ENCODE results near the gene OR4D9. TPM values are rescaled to one million over a fixed set of nuclear protein-coding genes. Genes with fewer than 3 reads are reported as not detected.
A peak's percentile ranks its signal among the peaks of the same experiment; 100 is the strongest.
"Not testable (repeated sequence)": the region's sequence is repeated elsewhere in the genome, so short reads cannot be mapped to it uniquely, and the experiment has no call there.

The OR4D9 gene
- total RNA-seq, 1 donor from 2014 or later, result not detected

DNA sequence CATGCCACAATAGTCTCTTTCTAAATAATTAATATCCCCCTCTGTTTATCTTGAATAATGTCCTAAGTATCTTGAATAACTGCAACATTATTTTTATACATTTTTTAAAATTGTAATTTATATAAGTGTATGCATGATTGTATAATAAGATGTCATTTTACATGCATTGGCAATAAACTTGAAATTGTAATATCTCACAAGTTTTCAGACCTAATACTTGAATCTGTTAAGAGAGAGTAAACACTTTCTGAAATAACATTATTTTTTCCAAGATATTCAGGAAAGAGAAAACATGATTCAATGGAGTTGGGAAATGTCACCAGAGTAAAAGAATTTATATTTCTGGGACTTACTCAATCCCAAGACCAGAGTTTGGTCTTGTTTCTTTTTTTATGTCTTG is 8.1 kb upstream of the OR4D9 start, which contains the start of gene OR4D11:
Gene OR4D11 (plus strand): TSS at position 301 of the 400 bp plus-strand sequence. CDS start 0 bp downstream, at position 301.
- no peak within 1 kb of the TSS for H3K4me3 ChIP-seq (ENCODE audit: low read depth, low read length)
- DNase-seq (ENCODE audit: low read depth), result no peak
- TF ChIP-seq, protein P1, sequence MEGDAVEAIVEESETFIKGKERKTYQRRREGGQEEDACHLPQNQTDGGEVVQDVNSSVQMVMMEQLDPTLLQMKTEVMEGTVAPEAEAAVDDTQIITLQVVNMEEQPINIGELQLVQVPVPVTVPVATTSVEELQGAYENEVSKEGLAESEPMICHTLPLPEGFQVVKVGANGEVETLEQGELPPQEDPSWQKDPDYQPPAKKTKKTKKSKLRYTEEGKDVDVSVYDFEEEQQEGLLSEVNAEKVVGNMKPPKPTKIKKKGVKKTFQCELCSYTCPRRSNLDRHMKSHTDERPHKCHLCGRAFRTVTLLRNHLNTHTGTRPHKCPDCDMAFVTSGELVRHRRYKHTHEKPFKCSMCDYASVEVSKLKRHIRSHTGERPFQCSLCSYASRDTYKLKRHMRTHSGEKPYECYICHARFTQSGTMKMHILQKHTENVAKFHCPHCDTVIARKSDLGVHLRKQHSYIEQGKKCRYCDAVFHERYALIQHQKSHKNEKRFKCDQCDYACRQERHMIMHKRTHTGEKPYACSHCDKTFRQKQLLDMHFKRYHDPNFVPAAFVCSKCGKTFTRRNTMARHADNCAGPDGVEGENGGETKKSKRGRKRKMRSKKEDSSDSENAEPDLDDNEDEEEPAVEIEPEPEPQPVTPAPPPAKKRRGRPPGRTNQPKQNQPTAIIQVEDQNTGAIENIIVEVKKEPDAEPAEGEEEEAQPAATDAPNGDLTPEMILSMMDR (conservative IDR thresholded peaks at IDR 0.05; ENCODE audit: low read depth, low read length), result no peak

DNA sequence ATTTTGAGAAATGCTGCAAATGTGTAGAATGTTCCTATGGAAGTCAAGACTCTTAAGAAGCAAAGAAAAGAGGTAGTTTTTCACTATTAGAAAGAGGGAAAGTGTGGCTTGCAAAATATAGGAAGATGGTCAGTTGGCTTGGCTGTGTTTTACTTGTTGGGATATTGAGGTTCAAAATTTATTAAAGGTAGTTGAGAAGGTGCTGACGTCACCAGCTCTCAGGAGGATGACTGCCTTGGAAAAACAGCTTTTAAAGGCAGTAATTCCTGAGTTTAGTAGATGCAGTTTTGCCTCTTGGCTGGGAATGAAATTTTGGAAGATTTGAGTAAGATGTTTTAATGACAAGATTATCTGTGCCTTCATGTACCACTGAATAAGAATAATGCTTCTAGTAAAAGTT is 336 bp downstream of the OR4D9 start:
- DNase-seq (ENCODE audit: low read depth), result no peak
- TF ChIP-seq, protein P1 (conservative IDR thresholded peaks at IDR 0.05; ENCODE audit: low read depth, low read length), result no peak
- H3K4me3 ChIP-seq (ENCODE audit: low read depth, low read length), result no peak overlapping the region

DNA sequence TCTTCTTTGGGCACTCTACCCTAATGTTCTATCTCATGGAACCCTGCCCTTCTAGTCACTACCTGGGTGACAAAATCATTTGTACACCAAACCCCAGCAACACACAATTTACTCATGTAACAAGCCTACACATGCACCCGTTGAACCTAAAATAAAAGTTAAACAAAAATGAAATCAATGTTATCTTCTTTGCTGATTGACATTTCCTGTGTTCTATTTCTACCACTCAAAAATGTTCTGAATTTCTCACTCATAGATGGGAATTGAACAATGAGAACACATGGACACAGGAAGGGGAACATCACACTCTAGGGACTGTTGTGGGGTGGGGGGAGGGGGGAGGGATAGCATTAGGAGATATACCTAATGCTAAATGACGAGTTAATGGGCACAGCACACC is 8.8 kb downstream of the OR4D9 start:
- DNase-seq (ENCODE audit: low read depth); H3K4me3 ChIP-seq (ENCODE audit: low read depth, low read length): not testable (repeated sequence)

DNA sequence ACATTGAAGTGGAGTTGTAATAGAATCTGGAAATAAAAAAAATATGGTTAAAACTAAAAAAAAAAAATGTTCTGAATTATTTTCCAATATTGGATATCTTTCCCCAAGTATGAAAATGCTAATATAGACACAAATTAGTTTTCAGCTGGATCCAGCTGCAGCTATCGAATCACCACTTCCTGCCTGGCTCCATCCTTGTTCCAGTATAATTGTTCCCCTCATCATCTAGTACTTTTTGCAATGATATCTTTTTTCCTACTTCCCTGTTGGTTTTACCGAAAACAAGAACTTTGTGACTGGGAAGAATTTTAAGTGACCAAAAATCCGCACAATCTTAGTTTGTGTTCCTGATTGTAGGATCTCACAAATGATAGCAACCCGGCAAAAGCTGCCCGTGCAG is 9.4 kb downstream of the OR4D9 start:
- DNase-seq (ENCODE audit: low read depth), result no peak
- TF ChIP-seq, protein P1 (conservative IDR thresholded peaks at IDR 0.05; ENCODE audit: low read depth, low read length), result no peak
- H3K4me3 ChIP-seq (ENCODE audit: low read depth, low read length), result no peak overlapping the region

DNA sequence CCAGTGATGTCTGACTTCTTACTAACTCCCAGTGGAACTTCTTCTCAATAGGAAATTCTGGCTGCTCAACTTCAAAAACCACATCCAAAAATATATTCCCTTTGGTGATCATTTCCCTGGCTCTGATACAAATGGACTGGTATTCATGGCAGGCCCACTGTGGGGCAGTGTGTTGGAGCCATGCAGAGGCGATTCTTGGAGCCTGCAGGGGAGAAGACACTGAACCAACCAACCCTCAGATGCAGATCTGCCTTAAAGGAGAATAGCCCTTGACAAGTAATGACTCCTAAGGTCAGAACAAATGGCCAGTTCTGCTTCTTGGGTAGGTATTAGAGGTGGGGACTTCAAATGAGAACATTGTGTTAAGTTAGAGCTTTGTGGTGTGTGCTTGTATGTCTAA is 12.2 kb downstream of the OR4D9 start:
- no peak overlapping the region for H3K4me3 ChIP-seq (ENCODE audit: low read depth, low read length)
- DNase-seq (ENCODE audit: low read depth), result no peak
- TF ChIP-seq, protein P1 (conservative IDR thresholded peaks at IDR 0.05; ENCODE audit: low read depth, low read length), result peak; percentile 24

DNA sequence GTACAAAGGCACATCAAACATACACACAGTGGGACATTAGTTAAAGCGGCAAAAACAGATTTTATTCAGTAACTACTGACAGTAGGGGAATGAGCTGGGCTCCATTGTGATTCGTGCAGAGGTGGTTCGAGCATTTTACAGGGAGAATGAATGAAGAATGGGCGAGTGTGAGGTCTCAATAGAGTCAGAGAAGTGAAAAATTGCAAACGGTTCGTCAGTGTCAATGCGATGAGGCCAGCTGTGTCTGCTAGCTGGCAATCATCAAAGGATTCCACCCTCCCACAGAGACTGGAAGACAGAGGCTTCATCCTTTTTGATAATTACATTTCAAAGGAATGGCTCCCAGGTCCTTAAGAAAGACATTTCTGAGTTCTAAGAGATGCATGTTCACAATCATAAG is 17.4 kb downstream of the OR4D9 start:
- DNase-seq (ENCODE audit: low read depth), result no peak
- TF ChIP-seq, protein P1 (conservative IDR thresholded peaks at IDR 0.05; ENCODE audit: low read depth, low read length), result no peak
- no peak overlapping the region for H3K4me3 ChIP-seq (ENCODE audit: low read depth, low read length)

DNA sequence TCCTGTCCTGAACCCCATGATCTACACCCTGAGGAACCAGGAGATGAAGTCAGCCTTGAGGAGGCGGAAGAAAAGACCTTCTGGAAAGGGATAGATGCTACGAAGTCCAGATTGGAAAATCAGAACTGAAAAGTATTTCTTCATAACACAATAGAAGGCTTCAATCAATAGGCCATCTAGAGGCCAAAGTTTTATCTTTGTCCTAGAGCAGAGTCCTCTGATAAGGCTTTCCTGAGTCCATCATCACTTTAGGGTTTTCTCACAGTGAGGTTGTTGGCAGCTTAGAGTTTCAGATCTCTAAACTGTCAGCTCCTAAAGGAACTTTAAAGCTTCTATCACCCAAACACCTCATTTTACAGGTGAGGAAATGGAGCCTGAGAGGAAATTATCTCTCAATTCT is 21.3 kb downstream of the OR4D9 start:
- TF ChIP-seq, protein P1 (conservative IDR thresholded peaks at IDR 0.05; ENCODE audit: low read depth, low read length), result no peak
- DNase-seq (ENCODE audit: low read depth), result no peak
- H3K4me3 ChIP-seq (ENCODE audit: low read depth, low read length), result no peak overlapping the region

All from epithelial cell of proximal tubule (primary cell).